ENCODE results near the gene KRTAP5-6. TPM values are rescaled to one million over a fixed set of nuclear protein-coding genes. Genes with fewer than 3 reads are reported as not detected.

KRTAP5-6 gene
- total and polyA plus RNA-seq, 2 donors (not counting 1 experiment from before 2014, with no cell fraction given) = not detected

- Histone ChIP-seq H3K36me3 (replicated peaks in 1 of 2; ENCODE audit: control extremely low read depth in 1 of 2, control insufficient read depth in 1 of 2, extremely low read depth in 1 of 2, insufficient read depth in 2 of 2, low read length in 1 of 2) (no peaks in the 10 kb centered on the region), H2AFZ (ENCODE audit: insufficient read depth, low read depth, low read length, poor library complexity, severe bottlenecking) (no peak overlapping the region), H3K79me2 (ENCODE audit: control insufficient read depth, insufficient read depth, low read length) (no peaks in the 10 kb centered on the region), H3K9me3 (ENCODE audit: control extremely low read depth in 1 of 3, control insufficient read depth in 2 of 3, insufficient read depth in 1 of 3, low read length in 2 of 3) (peaks cover 0 to 25% (median 16%) of the 10 kb centered on the region in 3 donors), H3K9ac (ENCODE audit: low read length) (no peak overlapping the region), H3K27ac (ENCODE audit: low read length in 2 of 2) (no peak overlapping the region), H3K4me3 (ENCODE audit: control extremely low read depth in 1 of 5, extremely low read depth in 1 of 5, insufficient read depth in 1 of 5, low read depth in 2 of 5, low read length in 4 of 5) (no peak overlapping the region), H3K27me3 (replicated peaks in 1 of 4; ENCODE audit: control extremely low read depth in 1 of 4, control insufficient read depth in 3 of 4, insufficient read depth in 4 of 4, low read length in 3 of 4) (peaks cover 0 to under 1% (median 0%) of the 10 kb centered on the region in 4 experiments), H3K4me1 (ENCODE audit: control insufficient read depth in 2 of 2, insufficient read depth in 2 of 2, low read length in 2 of 2) (peaks cover under 1 to 10% of the 10 kb centered on the region in 2 donors), H3K4me2 (replicated peaks; ENCODE audit: low read depth, low read length, poor library complexity, severe bottlenecking) (no peak overlapping the region), H4K20me1 (ENCODE audit: control insufficient read depth, insufficient read depth, low read length, poor library complexity, severe bottlenecking) (no peaks in the 10 kb centered on the region)
- TF ChIP-seq EZH2 (IDR thresholded peaks at IDR 0.05; ENCODE audit: borderline replicate concordance, insufficient read depth, low read depth, low read length, poor library complexity, severe bottlenecking) = no peak
- TF ChIP-seq CTCF (IDR thresholded peaks at IDR 0.05) = no peak
- DNase-seq = no peak
- Mint-ChIP-seq H3K4me1 (peaks cover 13% of the 10 kb centered on the region), H3K4me3 (no peak overlapping the region), H3K27ac (no peak overlapping the region), H3K9me3 (ENCODE audit: insufficient read depth) (peaks cover 18% of the 10 kb centered on the region), H3K27me3 (peaks cover 27% of the 10 kb centered on the region)
- 91% methylated on average over 13 of the region's 16 CpGs for WGBS (ENCODE audit: insufficient coverage)
- CTCF ChIA-PET = no interaction called here
- POLR2A ChIA-PET = interaction anchor here (0.6 kb wide), 1 partner anchor 14 kb away, joined by 4 read pairs; no protein-coding TSS in a partner anchor
- intact Hi-C loops (cut with micrococcal nuclease) = no loop called here
- ATAC-seq (ENCODE audit: low read depth) = no peak
Measured at GRCh38 chr11:1735271-1735670, 38.3 kb downstream of the KRTAP5-6 start.

- CTCF ChIA-PET = interaction anchor here (1.0 to 1.1 kb wide), 2 partner anchors 10 to 264 kb away, joined by 3 read pairs; no protein-coding TSS in a partner anchor
- H3K79me2 ChIP-seq (ENCODE audit: control insufficient read depth, insufficient read depth, low read length) = no peaks in the 10 kb centered on the region
- H3K36me3 ChIP-seq (replicated peaks in 1 of 2; ENCODE audit: control extremely low read depth in 1 of 2, control insufficient read depth in 1 of 2, extremely low read depth in 1 of 2, insufficient read depth in 2 of 2, low read length in 1 of 2) = no peaks in the 10 kb centered on the region
- DNase-seq = no peak
- H2AFZ ChIP-seq (ENCODE audit: insufficient read depth, low read depth, low read length, poor library complexity, severe bottlenecking) = no peak overlapping the region
- no peaks in the 10 kb centered on the region for H3K27me3 ChIP-seq (replicated peaks in 1 of 4; ENCODE audit: control extremely low read depth in 1 of 4, control insufficient read depth in 3 of 4, insufficient read depth in 4 of 4, low read length in 3 of 4)
- H3K4me3 ChIP-seq (ENCODE audit: control extremely low read depth in 1 of 5, extremely low read depth in 1 of 5, insufficient read depth in 1 of 5, low read depth in 2 of 5, low read length in 4 of 5) = no peak overlapping the region
- POLR2A ChIA-PET = no interaction called here
- Mint-ChIP-seq H3K4me1 (peaks cover 12% of the 10 kb centered on the region), H3K27me3 (peaks cover 26% of the 10 kb centered on the region), H3K27ac (no peak overlapping the region), H3K9me3 (ENCODE audit: insufficient read depth) (peaks cover 18% of the 10 kb centered on the region), H3K4me3 (no peak overlapping the region)
- no peak overlapping the region for H3K4me2 ChIP-seq (replicated peaks; ENCODE audit: low read depth, low read length, poor library complexity, severe bottlenecking)
- no peak overlapping the region for H3K27ac ChIP-seq (ENCODE audit: low read length in 2 of 2)
- no peak overlapping the region for H3K9ac ChIP-seq (ENCODE audit: low read length)
- no peaks in the 10 kb centered on the region for H4K20me1 ChIP-seq (ENCODE audit: control insufficient read depth, insufficient read depth, low read length, poor library complexity, severe bottlenecking)
- 81% methylated on average over 3 of the region's 3 CpGs for whole genome bisulfite sequencing (ENCODE audit: insufficient coverage)
- peaks cover 0 to 7% of the 10 kb centered on the region in 2 donors for H3K4me1 ChIP-seq (ENCODE audit: control insufficient read depth in 2 of 2, insufficient read depth in 2 of 2, low read length in 2 of 2)
- ATAC-seq (ENCODE audit: low read depth) = no peak
- peaks cover 0 to 25% (median 16%) of the 10 kb centered on the region in 3 donors for H3K9me3 ChIP-seq (ENCODE audit: control extremely low read depth in 1 of 3, control insufficient read depth in 2 of 3, insufficient read depth in 1 of 3, low read length in 2 of 3)
- intact Hi-C loops (cut with micrococcal nuclease) = no loop called here
- TF ChIP-seq EZH2 (IDR thresholded peaks at IDR 0.05; ENCODE audit: borderline replicate concordance, insufficient read depth, low read depth, low read length, poor library complexity, severe bottlenecking) (no peak), CTCF (IDR thresholded peaks at IDR 0.05) (no peak)
Measured at GRCh38 chr11:1736447-1736992, 39.5 kb downstream of the KRTAP5-6 start.

All from B cell (primary cell).